NCI-H2171 treated with DMSO at 0.1 percent for 48 hours (cell line): Measurements from ENCODE around the gene ZNF808.
A peak's percentile ranks its signal among the peaks of the same experiment; 100 is the strongest.
"Not testable (repeated sequence)": the region's sequence is repeated elsewhere in the genome, so short reads cannot be mapped to it uniquely, and the experiment has no call there.

ENCODE experiments used
- DNase-seq: peaks from one replicate; lab custom pipeline; 2025; lab: John Stamatoyannopoulos, UW

The ZNF808 gene

DNA sequence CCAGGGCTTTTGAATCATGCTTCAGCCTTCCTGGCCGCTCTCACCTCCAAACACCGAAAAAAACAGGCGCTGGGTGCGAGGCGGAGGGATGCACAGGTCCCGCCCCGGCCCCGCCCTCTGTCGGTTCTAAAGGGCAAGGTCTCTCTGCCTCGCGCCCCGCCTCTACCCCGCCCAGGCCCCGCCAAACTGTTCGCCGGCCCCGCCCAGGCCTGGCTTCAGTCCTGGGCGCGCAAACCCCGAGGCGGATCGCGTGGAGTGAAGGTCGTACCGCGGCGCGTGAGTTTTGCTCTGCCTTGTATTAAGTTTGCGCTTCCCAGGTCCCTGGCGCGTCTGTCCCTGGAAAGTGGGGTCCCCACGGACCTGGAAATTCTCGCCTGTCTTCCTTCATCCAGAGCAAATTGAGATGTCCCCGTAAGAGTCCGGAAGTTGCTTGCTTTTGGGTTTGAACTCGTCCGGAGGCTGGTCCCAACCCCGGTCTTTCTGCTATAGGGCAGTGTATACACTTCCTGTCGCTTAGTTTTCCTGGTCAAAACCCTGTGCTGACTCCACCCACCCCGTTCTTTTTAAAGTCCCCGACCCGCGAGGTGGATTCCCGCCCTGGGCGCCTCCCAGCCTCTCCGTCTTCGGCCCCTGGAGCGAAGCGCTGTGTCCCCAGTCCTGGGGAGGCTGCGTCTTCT is 8.4 kb downstream of the ZNF808 start:
- DNase-seq, result no peak

DNA sequence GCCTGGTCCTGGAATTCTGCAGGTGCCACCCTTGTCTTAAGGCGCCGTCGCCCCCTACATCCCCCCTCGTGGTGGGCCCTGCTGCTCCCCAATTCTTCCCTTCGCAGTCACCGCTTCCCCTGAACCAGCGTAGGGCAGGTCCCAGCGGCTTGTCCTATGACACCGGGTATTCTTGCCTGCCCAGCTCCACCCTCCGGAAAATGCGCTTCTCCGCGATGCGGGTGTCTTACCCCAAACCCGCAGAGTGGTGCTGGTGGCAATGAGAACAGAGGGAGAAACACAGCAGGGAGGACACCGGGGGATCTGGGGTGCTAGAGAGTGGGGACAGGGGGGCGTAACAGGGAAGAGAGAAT is 9.0 kb downstream of the ZNF808 start:
- DNase-seq, result no peak

DNA sequence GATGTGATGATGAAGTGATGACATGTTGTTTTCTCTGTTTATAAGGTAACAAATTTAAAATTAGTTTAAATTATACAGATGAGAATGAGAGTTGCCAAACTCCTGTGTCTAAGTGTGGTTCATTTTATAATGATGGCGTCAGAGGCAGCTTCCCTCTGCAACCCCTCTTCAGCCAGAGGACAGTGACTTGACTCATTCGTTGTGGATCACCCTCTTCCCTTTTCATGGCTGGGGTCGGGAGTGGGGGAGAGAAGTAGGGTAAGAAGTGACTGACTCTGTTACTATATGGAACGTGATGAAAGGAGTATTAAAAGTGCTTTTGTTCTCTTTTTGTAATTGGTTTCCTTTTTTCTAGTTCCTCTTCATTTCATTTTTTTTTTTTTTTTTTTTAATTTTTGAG is 11.3 kb downstream of the ZNF808 start:
- not testable (repeated sequence) for DNase-seq

DNA sequence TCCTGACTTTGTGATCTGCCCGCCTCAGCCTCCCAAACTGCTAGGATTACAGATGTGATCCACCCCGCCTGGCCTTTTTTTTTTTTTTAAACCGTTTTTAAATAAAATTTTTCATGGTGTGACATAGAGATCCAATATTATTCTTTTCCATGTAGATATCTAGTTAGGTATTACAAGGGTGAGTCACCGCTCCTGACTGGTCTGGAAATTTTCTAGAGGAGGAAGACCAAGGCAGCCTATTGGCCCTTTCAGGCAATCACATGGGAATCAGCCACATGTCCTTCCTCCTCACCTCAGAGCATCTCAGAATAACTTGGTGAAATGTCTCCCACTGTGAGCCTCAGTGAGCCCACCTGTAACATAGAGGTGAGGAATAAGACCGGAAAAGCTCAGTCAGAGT is 13.7 kb downstream of the ZNF808 start:
- not testable (repeated sequence) for DNase-seq

GRCh38 chr19:52541608-52542007 is 14.1 kb downstream of the ZNF808 start:
- DNase-seq, result no peak

- not testable (repeated sequence) for DNase-seq
Measured at GRCh38 chr19:52542541-52542940, 15.1 kb downstream of the ZNF808 start.

GRCh38 chr19:52542984-52543664 is 15.7 kb downstream of the ZNF808 start:
- no peak for DNase-seq

DNA sequence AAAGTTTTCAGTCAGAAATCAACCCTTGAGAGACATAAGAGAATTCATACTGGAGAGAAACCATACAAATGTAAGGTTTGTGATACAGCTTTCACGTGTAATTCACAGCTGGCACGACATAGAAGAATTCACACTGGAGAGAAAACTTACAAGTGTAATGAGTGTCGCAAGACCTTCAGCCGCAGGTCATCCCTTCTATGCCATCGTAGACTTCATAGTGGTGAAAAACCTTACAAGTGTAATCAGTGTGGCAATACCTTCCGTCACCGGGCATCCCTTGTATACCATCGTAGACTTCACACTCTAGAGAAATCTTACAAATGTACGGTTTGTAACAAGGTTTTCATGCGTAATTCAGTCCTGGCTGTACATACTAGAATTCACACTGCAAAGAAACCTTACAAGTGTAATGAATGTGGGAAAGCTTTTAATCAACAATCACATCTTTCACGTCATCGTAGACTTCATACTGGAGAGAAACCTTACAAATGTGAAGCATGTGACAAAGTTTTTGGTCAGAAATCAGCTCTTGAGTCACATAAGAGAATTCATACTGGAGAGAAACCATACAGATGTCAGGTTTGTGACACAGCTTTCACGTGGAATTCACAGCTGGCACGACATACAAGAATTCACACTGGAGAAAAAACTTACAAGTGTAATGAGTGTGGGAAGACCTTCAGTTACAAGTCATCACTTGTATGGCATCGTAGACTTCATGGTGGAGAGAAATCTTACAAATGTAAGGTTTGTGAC is 26.9 kb downstream of the ZNF808 start:
- no peak for DNase-seq

- no peak for DNase-seq
Measured at GRCh38 chr19:52557231-52557995, 29.9 kb downstream of the ZNF808 start.

- not testable (repeated sequence) for DNase-seq
Measured at GRCh38 chr19:52558732-52559445, 31.4 kb downstream of the ZNF808 start.

DNA sequence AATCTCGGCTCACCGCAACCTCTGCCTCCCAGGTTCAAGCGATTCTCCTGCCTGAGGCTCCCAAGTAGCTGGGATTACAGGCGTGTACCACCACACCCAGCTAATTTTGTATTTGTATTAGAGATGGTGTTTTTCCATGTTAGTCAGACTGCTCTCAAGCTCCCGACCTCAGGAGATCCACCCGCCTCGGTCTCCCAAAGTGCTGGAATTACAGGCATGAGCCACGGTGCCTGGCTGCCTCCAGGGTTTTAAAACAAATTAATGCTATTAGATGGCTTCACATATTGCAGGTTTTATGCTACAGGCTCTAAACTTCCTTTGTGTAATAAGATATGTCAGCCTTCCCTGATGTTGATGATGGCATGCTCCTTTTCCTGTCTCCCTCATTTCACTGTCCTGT is 34.1 kb downstream of the ZNF808 start:
- not testable (repeated sequence) for DNase-seq

DNA sequence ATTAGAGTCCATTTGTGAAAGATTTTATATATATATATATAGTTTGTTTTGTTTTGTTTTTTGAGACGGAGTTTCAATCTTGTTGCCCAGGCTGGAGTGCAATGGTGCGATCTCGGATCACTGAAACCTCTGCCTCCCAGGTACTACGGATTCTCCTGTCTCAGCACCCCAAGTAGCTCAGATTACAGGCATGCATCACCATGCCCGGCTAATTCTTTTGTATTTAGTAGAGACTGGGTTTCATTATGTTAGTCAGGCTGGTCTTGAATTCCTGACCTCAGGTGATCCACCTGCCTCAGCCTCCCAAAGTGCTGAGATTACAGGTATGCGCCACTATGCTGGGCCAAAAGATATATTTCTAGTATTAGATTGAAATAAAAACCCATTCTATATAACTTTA is 38.7 kb downstream of the ZNF808 start:
- no peak for DNase-seq

DNA sequence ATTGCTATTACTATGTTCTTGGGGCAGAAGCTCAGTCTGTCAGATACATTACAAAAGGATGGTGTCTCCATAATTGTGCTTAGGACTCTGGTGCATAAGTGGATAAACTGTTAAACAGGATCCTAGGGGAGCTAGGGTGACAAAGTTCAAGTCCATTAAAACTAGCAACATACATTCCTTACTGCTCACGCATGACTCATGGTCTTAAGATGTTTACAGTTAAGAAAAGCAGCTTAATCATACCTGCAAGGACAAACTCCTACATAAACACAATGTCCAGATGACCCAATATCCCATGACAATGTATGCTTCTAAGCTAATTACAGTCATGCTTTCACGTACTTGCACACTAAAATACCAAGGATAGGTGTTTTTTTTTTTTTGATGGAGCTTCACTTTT is 39.1 kb downstream of the ZNF808 start:
- no peak for DNase-seq

GRCh38 chr19:52567921-52568320 is 40.5 kb downstream of the ZNF808 start:
- no peak for DNase-seq

GRCh38 chr19:52569638-52569999 is 42.2 kb downstream of the ZNF808 start:
- not testable (repeated sequence) for DNase-seq

DNA sequence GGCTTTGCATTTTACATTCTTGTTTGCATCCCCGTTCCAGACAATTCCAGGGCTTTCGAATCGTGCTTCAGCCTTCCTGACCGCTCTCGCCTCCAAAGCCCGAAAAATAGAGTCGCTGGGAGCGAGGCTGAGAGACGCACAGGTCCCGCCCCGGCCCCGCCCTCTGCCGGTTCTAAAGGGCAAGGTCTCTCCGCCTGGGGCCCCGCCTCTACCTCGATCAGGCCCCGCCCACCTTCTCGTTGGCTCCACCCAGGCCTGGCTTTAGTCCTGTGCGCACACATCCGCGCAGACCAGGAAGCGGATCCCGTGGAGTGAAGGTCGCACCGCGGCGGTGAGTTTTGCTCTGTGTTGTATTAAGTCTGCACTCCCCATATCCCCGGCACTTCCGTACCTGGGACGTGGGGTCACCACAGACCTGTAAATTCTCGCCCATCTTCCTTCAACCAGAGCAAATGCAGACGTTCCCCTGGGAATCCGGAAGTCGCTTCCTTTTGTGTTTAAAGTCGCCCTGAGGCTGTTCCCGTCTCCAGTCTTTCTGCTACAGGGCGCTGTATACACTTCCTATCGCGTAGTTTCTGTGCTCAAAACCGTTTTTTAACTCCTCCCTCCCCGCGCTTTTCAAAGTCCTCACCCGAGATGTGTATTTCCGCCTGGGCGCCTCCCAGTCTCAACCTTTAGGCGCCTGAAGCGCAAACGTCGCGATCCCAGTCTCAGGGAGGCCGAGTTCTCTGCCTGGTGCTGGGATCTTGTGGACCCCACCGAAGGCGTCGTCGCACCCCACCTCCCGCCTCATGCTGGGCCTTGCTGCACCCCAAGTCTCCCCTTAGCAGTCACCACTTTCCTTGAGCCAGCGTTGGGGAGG is 42.8 kb downstream of the ZNF808 start, which contains the start of gene ZNF701:
ZNF701 (plus strand) TSS at position 288 of the 862 bp plus-strand sequence. CDS start 3,861 bp downstream, outside the sequence.
- DNase-seq, result peak; percentile 85

- no peak for DNase-seq
Measured at GRCh38 chr19:52584736-52585440, 57.4 kb downstream of the ZNF808 start.

DNA sequence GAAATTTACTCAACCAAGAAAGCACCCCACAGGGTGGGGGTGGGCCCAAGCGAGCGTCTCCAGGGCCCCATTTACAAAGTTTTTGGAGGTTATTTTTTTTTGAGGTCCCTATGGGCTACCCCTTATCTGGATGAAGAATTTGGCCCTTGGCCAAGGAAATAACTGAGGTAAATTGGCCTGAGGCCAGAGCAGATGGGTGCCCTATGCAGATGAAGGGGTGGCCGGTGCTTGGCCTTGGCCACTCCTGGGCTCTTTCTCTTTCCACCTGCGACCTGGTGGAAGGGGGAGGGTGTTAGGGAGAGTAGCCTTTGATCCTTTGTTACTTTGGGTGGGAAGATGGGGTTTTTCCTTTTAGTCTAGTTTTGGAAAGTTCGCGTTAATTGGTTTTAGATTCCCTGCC is 58.1 kb downstream of the ZNF808 start:
- DNase-seq, result no peak

DNA sequence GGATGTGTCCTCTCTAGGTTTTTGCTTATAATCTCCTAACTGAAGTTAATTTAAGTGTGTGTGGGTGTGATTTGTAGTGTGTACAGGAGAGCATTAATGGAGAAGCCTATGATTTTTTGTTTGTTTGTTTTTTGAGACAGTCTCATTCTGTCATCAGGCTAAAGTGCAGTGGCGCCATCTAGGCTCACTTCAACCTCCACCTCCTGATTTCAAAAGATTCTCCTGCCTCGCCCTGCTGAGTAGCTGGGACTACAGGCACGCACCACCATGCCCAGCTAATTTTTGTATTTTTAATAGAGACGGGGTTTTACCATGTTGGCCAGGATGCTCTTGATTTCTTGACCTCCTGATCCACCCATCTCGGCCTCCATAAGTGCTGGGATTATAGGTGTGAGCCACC is 63.3 kb downstream of the ZNF808 start:
- DNase-seq, result no peak

DNA sequence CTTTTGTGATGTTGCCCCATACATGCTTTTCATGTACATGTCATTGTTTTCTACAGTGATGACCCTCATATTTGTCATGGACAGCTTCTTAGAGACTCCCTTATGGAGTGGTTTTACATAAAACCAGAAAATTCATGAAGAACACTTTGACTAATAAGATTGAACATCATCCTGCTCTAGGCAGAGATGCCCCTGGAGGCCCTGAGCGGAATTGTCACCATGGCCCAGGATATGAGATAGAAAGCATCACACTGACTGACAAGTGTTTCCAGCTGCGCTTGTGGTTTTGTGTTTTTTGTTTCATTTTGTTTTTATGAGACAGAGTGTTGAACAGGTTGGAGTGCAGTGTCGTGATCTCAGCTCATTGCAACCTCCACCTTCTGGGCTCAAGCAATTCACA is 64.8 kb downstream of the ZNF808 start:
- no peak for DNase-seq
